Measurements from ENCODE around the gene LILRA2. TPM values are rescaled to one million over a fixed set of nuclear protein-coding genes. Genes with fewer than 3 reads are reported as not detected.

The LILRA2 gene
- total RNA-seq, 1 experiment from 2014 or later = not detected

- Histone ChIP-seq H4K20me1 (ENCODE audit: control insufficient read depth, insufficient read depth, insufficient read length) (no peaks in the 10 kb centered on the region), H3K14ac (ENCODE audit: insufficient read depth, low read length) (no peak overlapping the region), H3K23ac (ENCODE audit: insufficient read length, low read depth, low read length) (no peak overlapping the region), H4K8ac (replicated peaks; ENCODE audit: insufficient read length, low read depth, low read length) (no peak overlapping the region), H3T11ph (ENCODE audit: low read length) (no peak overlapping the region), H3K23me2 (ENCODE audit: insufficient read length, low read depth, low read length, poor library complexity, severe bottlenecking) (no peaks in the 10 kb centered on the region), H3K18ac (ENCODE audit: insufficient read length, low read depth, low read length) (no peak overlapping the region), H3K79me2 (ENCODE audit: insufficient read depth, low read length) (no peaks in the 10 kb centered on the region), H3K4ac (ENCODE audit: low read depth, low read length) (no peak overlapping the region), H2AK5ac (ENCODE audit: insufficient read length, low read length) (no peak overlapping the region), H2BK120ac (ENCODE audit: low read depth, low read length, poor library complexity, severe bottlenecking) (no peak overlapping the region), H3K27ac (ENCODE audit: insufficient read length, low read depth, low read length) (no peak overlapping the region), H3K56ac (ENCODE audit: insufficient read length, low read depth, low read length) (no peak overlapping the region), H4K5ac (ENCODE audit: insufficient read length, low read depth, low read length) (no peak overlapping the region), H3K27me3 (ENCODE audit: insufficient read depth, low read length) (no peaks in the 10 kb centered on the region), H2BK15ac (ENCODE audit: low read depth, low read length) (no peak overlapping the region), H2AFZ (ENCODE audit: low read length) (no peak overlapping the region), H4K91ac (ENCODE audit: insufficient read length, low read depth, low read length) (no peak overlapping the region), H2BK20ac (ENCODE audit: low read depth, low read length, poor library complexity, severe bottlenecking) (no peak overlapping the region), H2BK12ac (ENCODE audit: insufficient read length, low read depth, low read length) (no peak overlapping the region), H2BK5ac (ENCODE audit: insufficient read length, low read length) (no peak overlapping the region), H3K9me3 (ENCODE audit: control insufficient read depth, low read depth, low read length) (peaks cover 54% of the 10 kb centered on the region), H3K79me1 (ENCODE audit: insufficient read depth, low read depth, low read length, poor library complexity, severe bottlenecking) (no peaks in the 10 kb centered on the region), H3K9ac (ENCODE audit: extremely low read depth, insufficient read length, low read length) (no peak overlapping the region), H3K4me1 (ENCODE audit: insufficient read depth, low read length) (no peaks in the 10 kb centered on the region), H3K4me2 (ENCODE audit: insufficient read depth, insufficient read length, low read length) (no peak overlapping the region)
- H3K27ac Mint-ChIP-seq = no peak overlapping the region
- no peak overlapping the region for H3K4me3 Mint-ChIP-seq
- WGBS (ENCODE audit: extremely low coverage, insufficient read length, low lambda C conversion rate) = no CpG with 5 or more reads among the region's 3 CpGs
- TF ChIP-seq, protein P1, sequence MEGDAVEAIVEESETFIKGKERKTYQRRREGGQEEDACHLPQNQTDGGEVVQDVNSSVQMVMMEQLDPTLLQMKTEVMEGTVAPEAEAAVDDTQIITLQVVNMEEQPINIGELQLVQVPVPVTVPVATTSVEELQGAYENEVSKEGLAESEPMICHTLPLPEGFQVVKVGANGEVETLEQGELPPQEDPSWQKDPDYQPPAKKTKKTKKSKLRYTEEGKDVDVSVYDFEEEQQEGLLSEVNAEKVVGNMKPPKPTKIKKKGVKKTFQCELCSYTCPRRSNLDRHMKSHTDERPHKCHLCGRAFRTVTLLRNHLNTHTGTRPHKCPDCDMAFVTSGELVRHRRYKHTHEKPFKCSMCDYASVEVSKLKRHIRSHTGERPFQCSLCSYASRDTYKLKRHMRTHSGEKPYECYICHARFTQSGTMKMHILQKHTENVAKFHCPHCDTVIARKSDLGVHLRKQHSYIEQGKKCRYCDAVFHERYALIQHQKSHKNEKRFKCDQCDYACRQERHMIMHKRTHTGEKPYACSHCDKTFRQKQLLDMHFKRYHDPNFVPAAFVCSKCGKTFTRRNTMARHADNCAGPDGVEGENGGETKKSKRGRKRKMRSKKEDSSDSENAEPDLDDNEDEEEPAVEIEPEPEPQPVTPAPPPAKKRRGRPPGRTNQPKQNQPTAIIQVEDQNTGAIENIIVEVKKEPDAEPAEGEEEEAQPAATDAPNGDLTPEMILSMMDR (conservative IDR thresholded peaks at IDR 0.05) = no peak
- peaks cover 3% of the 10 kb centered on the region; the same call in 1 of the 2 replicates for H3K27me3 Mint-ChIP-seq (ENCODE audit: low read depth)
- peaks cover 79 to 83% of the 10 kb centered on the region in 2 experiments for H3K9me3 Mint-ChIP-seq
- DNase-seq = no peak
- peaks cover 0 to 26% (median 6%) of the 10 kb centered on the region in 3 experiments; a peak in 5 of 7 replicates for H3K36me3 Mint-ChIP-seq (ENCODE audit: insufficient read depth in 1 of 3, low read depth in 3 of 3)
- no peaks in the 10 kb centered on the region for H3K4me1 Mint-ChIP-seq
Measured at GRCh38 chr19:54616057-54616456, 42.5 kb downstream of the LILRA2 start.
